ENCODE results near the gene SMAP1. TPM values are rescaled to one million over a fixed set of nuclear protein-coding genes. Genes with fewer than 3 reads are reported as not detected.

Gene SMAP1
- total and polyA plus RNA-seq, 2 experiments from 2014 or later: 31.1 to 34.6 TPM

- no peak overlapping the region for H3K27ac Mint-ChIP-seq
- H3K27ac ChIP-seq (ENCODE audit: low read depth): no peak overlapping the region
These were observed 171.9 kb downstream of the SMAP1 start for GRCh38 chr6:70839286-70840266.

DNA sequence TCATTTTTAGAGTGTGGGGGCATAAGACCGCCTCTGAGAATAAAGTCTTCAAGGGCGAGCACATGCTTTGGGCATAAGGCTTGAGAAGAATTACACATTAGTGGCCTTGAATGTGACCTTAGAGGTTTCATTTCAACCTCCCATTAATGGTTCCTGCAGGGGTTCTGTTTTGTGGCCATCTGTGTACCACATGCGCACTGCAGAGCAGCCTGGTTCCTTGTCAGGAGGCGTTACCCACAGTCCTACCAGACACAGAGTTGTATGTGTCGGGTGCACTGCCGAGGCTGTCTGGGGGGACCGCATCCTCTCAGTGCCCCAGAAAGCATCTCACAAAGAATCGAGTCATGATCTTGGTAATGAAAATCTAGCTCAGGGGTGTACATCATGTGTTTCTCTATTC lies 173.4 kb downstream of the SMAP1 start:
- Mint-ChIP-seq H3K4me1 (peaks cover 13% of the 10 kb centered on the region), H3K4me3 (no peak overlapping the region), H3K36me3 (ENCODE audit: low read depth) (no peaks in the 10 kb centered on the region), H3K9me3 (no peaks in the 10 kb centered on the region), H3K27me3 (ENCODE audit: insufficient read depth, low read depth, poor library complexity) (peaks cover 2% of the 10 kb centered on the region), H3K27ac (no peak overlapping the region)
- no peaks in the 10 kb centered on the region for H3K9me2 ChIP-seq (ENCODE audit: insufficient read depth)
- H3K79me2 ChIP-seq (replicated peaks; ENCODE audit: insufficient read depth): no peaks in the 10 kb centered on the region
- H3K27ac ChIP-seq (ENCODE audit: low read depth): no peak overlapping the region
- no peaks in the 10 kb centered on the region for H3F3A ChIP-seq (replicated peaks; ENCODE audit: low read depth)
- no peak overlapping the region for H3K4me3 ChIP-seq
- no peak for DNase-seq (ENCODE audit: low spot score)
- no peak overlapping the region for H2AFZ ChIP-seq
- no peak overlapping the region for H3K4me2 ChIP-seq
- no peaks in the 10 kb centered on the region for H3K4me1 ChIP-seq (ENCODE audit: insufficient read depth)
- 0 out of 2 replicates have a peak, but pooled peaks cover 3% of the 10 kb centered on the region for H4K20me1 ChIP-seq (replicated peaks; ENCODE audit: insufficient read depth)
- TF ChIP-seq NANOG (IDR thresholded peaks at IDR 0.05; ENCODE audit: borderline replicate concordance) (no peak), CTCF (conservative IDR thresholded peaks at IDR 0.05; ENCODE audit: low read depth in 2 of 2) (no peak), CREB1 (CRISPR knock-in tag; IDR thresholded peaks at IDR 0.05; ENCODE audit: low read depth) (no peak), ETS1 (IDR thresholded peaks at IDR 0.05) (no peak)
- ATAC-seq: no peak
- H3K36me3 ChIP-seq (ENCODE audit: insufficient read depth): no peaks in the 10 kb centered on the region
- H3K27me3 ChIP-seq (ENCODE audit: insufficient read depth): no peaks in the 10 kb centered on the region

More at GRCh38 chr6:70839286-70840266, 171.9 kb downstream of the SMAP1 start:
- H3K4me3 Mint-ChIP-seq: no peak overlapping the region
- peaks cover 6% of the 10 kb centered on the region for H3K4me1 Mint-ChIP-seq
- Histone ChIP-seq H3K79me2 (replicated peaks; ENCODE audit: insufficient read depth) (no peaks in the 10 kb centered on the region), H3K36me3 (ENCODE audit: insufficient read depth) (no peaks in the 10 kb centered on the region), H3K4me3 (no peak overlapping the region), H2AFZ (no peak overlapping the region), H3K4me1 (ENCODE audit: insufficient read depth) (no peaks in the 10 kb centered on the region), H3K27me3 (ENCODE audit: insufficient read depth) (no peaks in the 10 kb centered on the region), H4K20me1 (replicated peaks; ENCODE audit: insufficient read depth) (no peaks in the 10 kb centered on the region), H3K4me2 (no peak overlapping the region), H3F3A (replicated peaks; ENCODE audit: low read depth) (no peaks in the 10 kb centered on the region), H3K9me2 (ENCODE audit: insufficient read depth) (no peaks in the 10 kb centered on the region)
- H3K9me3 Mint-ChIP-seq: no peaks in the 10 kb centered on the region
- TF ChIP-seq STAT1 (IDR thresholded peaks at IDR 0.05; ENCODE audit: unreplicated experiment): no peak
- TF ChIP-seq POLR2AphosphoS5 (IDR thresholded peaks at IDR 0.05; ENCODE audit: low read depth): no peak
- no peak for TF ChIP-seq EZH2phosphoT487 (IDR thresholded peaks at IDR 0.05; ENCODE audit: unreplicated experiment)
- TF ChIP-seq, protein P1, sequence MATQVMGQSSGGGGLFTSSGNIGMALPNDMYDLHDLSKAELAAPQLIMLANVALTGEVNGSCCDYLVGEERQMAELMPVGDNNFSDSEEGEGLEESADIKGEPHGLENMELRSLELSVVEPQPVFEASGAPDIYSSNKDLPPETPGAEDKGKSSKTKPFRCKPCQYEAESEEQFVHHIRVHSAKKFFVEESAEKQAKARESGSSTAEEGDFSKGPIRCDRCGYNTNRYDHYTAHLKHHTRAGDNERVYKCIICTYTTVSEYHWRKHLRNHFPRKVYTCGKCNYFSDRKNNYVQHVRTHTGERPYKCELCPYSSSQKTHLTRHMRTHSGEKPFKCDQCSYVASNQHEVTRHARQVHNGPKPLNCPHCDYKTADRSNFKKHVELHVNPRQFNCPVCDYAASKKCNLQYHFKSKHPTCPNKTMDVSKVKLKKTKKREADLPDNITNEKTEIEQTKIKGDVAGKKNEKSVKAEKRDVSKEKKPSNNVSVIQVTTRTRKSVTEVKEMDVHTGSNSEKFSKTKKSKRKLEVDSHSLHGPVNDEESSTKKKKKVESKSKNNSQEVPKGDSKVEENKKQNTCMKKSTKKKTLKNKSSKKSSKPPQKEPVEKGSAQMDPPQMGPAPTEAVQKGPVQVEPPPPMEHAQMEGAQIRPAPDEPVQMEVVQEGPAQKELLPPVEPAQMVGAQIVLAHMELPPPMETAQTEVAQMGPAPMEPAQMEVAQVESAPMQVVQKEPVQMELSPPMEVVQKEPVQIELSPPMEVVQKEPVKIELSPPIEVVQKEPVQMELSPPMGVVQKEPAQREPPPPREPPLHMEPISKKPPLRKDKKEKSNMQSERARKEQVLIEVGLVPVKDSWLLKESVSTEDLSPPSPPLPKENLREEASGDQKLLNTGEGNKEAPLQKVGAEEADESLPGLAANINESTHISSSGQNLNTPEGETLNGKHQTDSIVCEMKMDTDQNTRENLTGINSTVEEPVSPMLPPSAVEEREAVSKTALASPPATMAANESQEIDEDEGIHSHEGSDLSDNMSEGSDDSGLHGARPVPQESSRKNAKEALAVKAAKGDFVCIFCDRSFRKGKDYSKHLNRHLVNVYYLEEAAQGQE (IDR thresholded peaks at IDR 0.05; ENCODE audit: unreplicated experiment): no peak
- no peak for TF ChIP-seq ZNF114 (CRISPR knock-in tag; IDR thresholded peaks at IDR 0.05)
- DNase-seq (ENCODE audit: low spot score) (no peak), ATAC-seq (no peak)
- peaks cover 2% of the 10 kb centered on the region for H3K27me3 Mint-ChIP-seq (ENCODE audit: insufficient read depth, low read depth, poor library complexity)
- H3K36me3 Mint-ChIP-seq (ENCODE audit: low read depth): no peaks in the 10 kb centered on the region
